D341Med (cell line): ENCODE results near the gene CYSLTR2.

Experiments
- DNase-seq: peaks from one replicate; pipeline ENCODE4 v3.0.0; 2012; ENCODE audit warnings: low spot score

Gene CYSLTR2

DNA sequence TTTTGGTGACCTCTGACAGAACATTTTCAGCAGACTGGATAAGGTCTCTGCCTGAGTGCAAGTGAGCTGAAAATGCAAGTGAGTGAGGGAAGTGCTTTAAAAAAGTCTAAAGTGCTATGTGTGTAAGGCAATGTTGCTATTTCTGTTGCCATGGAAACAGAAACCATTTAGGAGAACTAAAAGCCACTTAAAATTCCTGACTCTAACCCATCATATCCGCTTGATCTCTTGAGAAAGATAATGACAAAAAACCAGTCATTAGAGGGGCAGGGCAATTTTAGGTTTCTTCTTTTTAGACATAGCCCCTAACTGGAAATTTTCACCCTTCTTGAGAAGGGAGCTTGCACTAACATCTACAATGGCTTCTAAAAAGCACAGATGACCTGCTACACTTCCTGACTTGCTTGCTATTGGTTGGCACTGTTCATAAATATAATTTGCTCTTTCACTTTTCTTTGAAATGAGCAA lies at the start of gene CYSLTR2:
Gene CYSLTR2, plus strand, starts transcription at position 458 of the 468 bp plus-strand sequence. CDS start 52,889 bp downstream, outside the sequence.
- no peak for DNase-seq

GRCh38 chr13:48615049-48615448 lies 38.7 kb upstream of the CYSLTR2 start:
- DNase-seq, result no peak

GRCh38 chr13:48618937-48619336 lies 34.8 kb upstream of the CYSLTR2 start:
- no peak for DNase-seq

- no peak for DNase-seq
Observed at GRCh38 chr13:48621056-48621455, 32.7 kb upstream of the CYSLTR2 start.

DNA sequence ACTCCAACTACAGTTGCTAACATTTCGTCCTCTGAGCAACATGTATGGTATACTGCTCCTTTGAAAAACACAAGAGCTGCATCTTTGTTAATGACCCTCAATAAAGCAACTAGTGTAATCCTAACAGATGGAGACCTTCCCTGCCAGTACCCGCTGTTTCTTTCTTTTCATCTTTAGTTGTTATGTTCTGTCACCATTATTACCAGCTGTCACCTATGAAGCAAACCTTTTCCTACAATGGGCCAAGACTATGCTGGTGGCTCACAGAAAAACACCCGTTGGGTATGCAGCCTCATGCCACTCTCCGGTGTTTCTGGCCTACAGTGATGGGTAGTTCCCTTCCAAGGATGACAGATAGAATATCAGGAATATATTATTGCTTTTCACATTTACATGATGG lies 29.7 kb upstream of the CYSLTR2 start:
- no peak for DNase-seq

- DNase-seq, result no peak
Observed at GRCh38 chr13:48624858-48625257, 28.9 kb upstream of the CYSLTR2 start.

DNA sequence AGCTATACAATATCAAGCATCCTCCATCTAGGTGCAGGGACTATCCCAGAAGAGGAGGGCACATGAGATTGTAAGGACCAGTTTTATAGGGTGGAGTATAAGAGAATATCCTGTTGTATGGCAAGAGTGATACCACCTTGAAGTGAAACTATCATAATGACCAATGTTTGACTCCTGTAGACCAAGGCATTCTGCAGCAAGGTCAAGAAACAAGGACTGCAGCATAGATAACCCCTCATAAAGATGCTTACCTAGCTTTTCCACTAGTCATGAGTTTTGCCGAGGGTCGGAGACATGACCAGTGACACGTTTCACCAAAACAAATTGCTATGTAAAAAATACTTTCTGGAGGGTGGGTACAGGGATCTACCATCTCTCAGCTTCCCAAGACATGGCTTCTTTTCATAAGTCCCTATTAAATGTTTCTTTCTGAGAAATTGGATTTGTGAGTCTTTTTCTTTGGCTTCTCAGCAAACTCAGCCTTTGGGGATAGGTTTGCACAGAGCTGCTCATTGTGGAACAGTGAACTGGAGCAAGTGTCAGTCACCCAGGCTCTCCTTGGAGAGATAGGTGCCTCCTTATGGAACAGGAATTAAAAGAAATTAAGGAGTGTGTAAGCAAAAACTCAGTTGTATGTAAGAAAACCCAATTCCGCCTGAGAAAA lies 28.2 kb upstream of the CYSLTR2 start:
- no peak for DNase-seq

DNA sequence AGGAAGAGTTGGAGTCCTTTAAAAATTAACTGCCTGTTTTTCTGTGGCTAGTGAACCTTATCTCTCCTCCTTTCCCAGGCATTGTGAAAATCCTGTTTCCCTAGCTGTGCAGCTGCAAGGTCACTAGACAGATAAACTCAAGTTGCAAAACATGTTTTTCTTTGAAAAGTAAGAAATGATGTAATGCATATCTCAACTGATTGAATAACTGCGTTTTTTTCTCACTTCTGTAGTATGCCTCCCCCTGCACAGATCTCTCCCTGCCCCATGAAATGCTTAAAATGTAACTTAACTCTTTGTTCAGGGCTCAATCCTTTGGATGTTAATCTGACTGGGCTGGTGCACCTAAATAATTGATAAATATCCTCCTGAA lies 27.7 kb upstream of the CYSLTR2 start:
- no peak for DNase-seq

DNA sequence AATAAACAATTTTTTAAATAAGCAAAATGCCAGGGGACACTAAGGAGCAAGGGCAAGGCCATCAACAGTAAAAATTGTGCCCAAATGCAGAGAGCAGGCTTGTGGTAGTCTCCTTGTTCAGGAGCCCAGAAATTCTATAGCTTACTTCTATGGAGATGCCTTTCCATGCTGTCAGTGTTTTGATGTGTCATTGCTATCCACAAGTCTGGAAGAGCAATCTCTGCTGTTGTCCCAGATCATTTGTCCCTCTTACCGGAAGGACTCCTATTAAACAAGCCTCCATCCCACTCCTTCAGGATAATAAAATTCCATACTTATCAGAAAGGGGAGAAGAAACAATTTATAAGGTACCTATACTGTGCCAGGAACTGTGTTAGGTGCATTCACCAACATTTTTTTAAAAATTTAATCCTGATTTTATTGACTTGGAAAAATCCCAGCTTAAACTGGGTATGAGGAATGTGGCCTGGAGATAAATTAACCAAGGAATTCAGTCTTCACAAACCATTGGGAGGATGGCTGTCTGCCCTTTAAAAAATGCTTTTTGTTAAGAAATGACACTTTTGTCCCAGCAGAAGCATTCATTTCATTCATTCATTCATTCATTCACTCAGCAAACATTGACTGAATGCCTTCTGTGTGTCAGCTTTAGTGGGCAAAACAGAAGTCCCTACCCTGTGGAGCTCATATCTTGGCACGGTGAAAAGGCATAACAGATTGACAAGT lies 26.8 kb upstream of the CYSLTR2 start:
- no peak for DNase-seq

DNA sequence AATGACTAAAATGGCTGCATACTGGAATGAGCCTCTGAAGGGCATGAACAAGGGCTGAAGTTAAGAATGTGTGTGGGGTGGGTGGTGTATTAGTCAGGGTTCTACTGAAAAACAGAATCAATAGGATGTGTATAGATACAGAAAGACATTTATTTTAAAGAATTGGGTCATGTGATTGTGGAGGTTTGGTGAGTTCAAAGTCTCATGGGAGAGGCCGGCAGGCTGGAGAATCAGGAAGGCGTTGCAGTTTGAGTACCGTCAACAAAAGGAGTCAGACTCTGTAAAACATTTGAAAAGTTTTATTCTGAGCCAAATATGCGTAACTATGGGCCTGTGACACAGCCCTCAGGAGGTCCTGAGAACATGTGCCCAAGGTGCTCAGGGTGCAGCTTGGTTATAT lies 24.5 kb upstream of the CYSLTR2 start:
- DNase-seq, result no peak

- DNase-seq, result no peak
Observed at GRCh38 chr13:48630291-48630690, 23.4 kb upstream of the CYSLTR2 start.

GRCh38 chr13:48630773-48631172 lies 23.0 kb upstream of the CYSLTR2 start:
- DNase-seq, result no peak

- no peak for DNase-seq
Observed at GRCh38 chr13:48631441-48631840, 22.3 kb upstream of the CYSLTR2 start.

- no peak for DNase-seq
Observed at GRCh38 chr13:48633700-48634099, 20.0 kb upstream of the CYSLTR2 start.

- no peak for DNase-seq
Observed at GRCh38 chr13:48634636-48635035, 19.1 kb upstream of the CYSLTR2 start.

DNA sequence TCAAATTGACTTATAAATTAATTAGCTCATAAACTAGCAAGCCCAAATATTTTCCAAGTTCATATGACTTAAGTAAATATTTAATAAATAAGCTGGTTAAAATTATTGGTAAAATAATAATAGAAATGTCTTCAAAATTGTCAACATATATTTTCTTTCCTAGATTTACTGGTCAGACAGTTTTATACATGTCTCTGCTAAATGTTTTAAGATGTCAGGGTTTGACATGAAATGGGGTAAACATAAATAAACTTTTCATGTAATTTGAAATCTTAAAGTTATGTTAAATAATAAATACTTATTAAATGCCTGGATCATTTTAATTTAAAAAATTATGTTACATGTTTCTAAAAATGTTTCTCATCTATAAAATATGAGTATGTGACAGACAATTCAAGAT lies 18.3 kb upstream of the CYSLTR2 start:
- no peak for DNase-seq

DNA sequence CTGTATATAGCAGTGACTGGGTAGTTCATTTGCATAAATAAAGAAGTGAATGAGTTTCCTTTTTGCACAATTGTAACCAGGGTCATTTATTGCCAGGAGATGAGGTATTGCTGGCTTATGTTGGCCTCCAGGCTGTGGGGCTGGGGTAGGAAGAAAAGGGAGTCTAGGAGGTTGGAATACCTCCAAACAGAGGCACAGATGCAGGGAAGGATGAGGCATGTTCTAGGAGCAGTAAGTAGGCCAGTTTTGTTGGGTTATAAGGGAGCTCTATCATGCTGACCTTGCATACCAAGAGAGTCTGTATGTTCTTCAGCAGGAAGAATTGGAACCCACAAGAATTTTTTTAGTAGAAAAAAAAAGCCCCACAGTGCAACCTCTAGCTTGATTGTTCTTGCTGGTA lies 17.2 kb upstream of the CYSLTR2 start:
- DNase-seq, result no peak

DNA sequence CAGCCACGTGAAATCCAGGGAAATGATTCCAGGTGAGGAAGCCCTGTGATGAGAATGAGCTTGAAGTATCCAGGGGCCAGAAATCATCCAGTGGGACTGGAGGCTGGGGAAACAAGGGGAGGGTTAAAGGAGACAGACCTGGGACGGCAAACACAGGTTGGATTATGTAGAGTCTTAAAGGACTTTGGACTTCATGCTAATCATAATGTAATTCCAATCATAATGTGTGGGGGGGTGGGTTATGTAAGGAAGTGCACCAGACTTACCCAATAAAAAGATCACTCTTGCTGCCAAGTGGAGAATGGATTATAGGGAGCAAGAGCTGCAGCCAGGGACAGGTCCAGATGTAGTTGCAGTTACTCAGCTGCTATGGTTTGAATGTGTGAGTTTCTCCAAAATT lies 16.1 kb upstream of the CYSLTR2 start:
- DNase-seq, result no peak

- DNase-seq, result no peak
Observed at GRCh38 chr13:48640767-48641166, 13.0 kb upstream of the CYSLTR2 start.

DNA sequence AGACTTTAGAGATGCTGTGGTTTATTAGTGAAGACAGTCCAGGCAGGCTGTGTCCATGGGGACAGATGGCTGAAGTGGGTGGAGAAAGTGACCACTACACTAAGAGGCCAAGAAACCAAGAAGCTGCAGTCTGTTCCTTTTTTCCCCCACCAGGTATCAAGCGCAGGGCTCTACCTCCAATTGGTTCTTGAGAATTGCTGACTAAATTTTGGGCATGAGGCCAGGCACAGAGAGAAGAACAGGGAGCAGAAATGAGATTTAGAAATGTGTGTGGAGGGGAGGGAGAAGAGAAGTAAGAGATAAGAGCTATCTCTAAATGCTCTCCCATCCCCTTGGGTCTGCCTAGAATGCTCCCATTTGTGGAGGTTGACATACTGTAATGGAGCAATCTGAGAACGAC lies 12.3 kb upstream of the CYSLTR2 start:
- DNase-seq, result no peak

GRCh38 chr13:48642061-48642460 lies 11.7 kb upstream of the CYSLTR2 start:
- no peak for DNase-seq

- no peak for DNase-seq
Observed at GRCh38 chr13:48643159-48643558, 10.6 kb upstream of the CYSLTR2 start.

DNA sequence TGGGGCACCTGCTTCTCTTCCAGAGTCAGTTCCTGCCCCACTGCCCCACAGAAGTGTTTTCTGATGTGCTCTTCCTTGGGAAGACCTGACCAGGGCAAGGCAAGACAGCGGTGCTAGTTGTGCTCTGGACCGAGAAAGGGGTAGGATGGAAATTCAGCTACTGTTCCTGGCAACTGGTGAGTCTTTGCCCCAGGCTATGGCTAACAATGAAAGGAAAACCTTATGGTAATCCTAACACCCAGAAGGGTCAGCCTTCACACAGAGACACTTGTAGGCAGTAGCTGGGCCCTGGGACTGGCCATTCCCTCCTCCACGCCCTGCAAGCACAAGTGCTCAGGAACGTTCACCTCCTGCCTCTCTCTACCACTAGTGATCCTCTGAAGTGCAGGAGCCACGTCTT lies 9.6 kb upstream of the CYSLTR2 start:
- DNase-seq, result no peak

DNA sequence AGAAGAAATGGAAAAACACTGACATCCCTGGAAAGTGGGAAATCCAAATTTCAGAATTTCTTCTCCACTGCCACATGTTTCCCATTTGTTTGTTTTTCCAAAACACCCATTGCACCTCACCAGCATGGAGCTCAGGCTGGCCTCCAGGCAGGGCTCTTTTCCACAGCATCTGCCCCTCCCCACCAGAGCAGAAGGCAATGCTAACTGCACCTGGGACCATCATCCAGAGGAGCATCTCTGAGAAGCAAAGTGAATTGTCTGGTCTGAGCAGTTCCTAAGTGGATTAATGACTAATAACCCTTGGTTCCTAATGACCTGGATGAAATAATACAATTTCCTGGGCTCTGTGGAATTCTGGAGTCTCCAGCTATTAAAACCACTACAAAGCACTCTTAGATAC lies 8.8 kb upstream of the CYSLTR2 start:
- no peak for DNase-seq
